HG03442 (cell line): ENCODE results near the gene MSL3.
A peak's percentile ranks its signal among the peaks of the same experiment; 100 is the strongest.

Source experiments
- ATAC-seq: cut with Tn5 transposase; IDR thresholded peaks from one replicate; pipeline ENCODE4 v1.9.1; 2021; ENCODE audit warnings: mild to moderate bottlenecking, moderate library complexity; ENCODE audit not compliant: unreplicated experiment

MSL3 gene

GRCh38 chrX:11758400-11759171 is 549 bp downstream of the MSL3 start:
- peak; percentile 45 for ATAC-seq

- ATAC-seq = no peak
Measured at GRCh38 chrX:11759172-11759460, 1.1 kb downstream of the MSL3 start.

GRCh38 chrX:11759461-11760311 is 1.6 kb downstream of the MSL3 start:
- peak; percentile 68 for ATAC-seq

DNA sequence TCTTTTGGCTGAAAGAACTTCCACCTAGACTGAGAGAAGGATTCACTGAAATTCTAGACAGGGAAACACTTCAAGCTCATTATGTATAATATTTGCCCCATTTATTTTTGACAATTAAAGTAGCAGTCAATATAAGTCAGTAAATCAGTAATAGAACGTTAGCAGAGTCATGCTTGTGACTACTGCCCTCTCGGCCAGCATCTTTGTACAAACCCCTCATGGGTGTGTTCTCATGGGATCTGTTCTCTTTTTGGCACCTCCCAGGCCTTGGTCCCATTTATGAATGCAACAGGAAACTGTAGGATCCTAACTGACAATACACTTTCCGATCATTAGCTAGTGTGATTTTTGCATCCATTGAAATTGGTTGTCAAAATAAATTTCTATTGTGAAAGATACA is 2.9 kb downstream of the MSL3 start:
- no peak for ATAC-seq

DNA sequence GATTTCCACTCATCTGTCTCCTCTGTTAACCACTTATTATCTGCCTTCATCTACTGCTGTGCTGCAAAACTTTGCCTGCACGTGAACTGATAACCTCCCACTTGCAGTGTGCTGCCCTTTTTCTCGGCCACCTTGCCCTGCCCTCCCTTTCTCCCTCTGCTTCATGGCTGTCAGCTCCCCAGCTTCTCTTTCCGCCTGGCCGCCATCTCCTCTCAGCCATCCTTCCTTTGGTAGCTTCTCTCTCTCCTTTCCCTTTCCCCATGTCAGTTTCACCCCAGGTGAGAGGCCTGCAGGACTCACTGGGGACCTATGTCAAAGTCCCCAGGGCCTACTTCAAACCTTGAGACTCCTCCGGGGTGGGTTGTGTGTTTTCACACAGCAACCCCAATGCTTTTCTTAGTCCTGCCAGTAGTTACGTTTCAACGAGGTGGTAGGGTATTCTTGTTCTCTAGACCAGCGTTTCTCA is 6.6 kb downstream of the MSL3 start:
- ATAC-seq = no peak

- no peak for ATAC-seq
Measured at GRCh38 chrX:11765449-11765848, 7.4 kb downstream of the MSL3 start.

DNA sequence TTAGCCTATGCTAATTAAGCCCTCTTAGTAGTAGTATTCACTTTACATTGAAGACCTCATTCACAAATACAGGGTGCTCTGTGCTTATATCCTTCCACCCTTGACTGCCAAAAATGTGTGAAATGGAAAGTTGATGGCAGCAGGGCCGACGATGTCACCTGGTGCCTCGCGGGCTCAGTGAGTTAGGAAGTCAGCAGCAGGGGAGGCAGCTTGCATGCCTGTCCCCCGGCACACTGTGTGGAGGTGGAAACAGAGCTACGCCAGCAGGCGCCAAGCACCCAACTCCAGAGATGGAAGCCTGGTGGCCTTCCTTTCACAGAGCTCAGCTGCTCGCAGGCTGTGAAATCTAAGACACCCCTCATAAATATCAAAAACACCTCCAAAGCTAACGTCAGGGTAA is 8.4 kb downstream of the MSL3 start:
- ATAC-seq = no peak

- peak; percentile 77 for ATAC-seq
Measured at GRCh38 chrX:11768039-11768438, 10.0 kb downstream of the MSL3 start.

DNA sequence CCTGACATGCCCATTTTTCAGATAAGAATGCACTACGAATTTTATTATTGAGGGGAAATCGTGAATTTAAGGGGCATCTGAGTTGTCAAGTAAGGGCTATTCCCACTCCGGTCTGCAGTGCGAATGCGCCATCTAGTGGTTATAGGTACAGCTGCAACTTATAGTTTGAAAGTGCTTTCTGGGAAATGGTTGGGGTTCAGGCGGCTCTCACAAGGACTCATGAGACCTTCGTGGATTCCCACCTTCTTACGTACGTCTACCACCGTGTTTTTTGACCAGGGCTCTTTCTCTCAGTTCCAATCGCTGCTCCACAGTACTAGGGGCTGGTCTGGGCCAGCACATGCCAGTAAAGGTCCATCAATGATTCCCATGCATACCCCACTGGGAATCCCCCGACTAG is 12.3 kb downstream of the MSL3 start:
- ATAC-seq = peak; percentile 62

DNA sequence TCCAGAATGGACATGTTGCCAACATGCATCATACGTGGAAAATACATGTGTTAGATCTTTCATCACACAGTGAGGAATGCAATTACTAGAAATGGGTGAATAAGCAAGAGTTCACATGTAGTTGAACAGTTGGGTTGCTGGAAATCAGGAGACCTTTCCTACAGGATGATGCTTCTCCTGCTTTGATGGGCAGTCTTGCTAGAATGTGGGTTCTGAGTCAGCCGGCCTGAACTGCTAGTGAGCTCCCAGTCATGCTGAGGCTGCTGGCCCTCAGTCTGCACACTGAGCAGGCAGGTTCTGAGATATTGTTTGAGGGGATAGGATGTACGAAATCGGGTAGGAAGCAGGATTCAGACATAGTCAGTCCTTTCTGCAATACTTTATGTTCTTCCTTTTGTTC is 20.2 kb downstream of the MSL3 start:
- no peak for ATAC-seq

DNA sequence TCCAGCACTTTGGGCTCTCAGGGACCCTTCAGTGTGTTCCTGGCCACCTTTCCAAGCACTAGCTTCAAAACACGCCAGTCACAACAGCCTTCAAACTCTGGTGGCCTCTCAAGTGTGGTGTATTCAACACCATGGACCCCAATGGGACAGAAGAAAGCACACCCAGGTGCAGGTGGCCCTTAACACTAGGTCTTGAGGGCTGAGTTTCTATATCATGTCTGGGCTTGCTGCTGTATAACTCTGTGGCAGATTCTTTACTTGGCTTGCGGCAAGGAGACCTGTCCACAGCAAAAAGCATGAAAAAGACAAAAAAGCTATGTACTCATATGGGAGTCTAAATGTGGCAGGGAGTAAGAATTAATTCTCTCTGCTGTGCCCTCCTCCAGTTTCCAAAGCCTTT is 23.1 kb downstream of the MSL3 start:
- no peak for ATAC-seq

DNA sequence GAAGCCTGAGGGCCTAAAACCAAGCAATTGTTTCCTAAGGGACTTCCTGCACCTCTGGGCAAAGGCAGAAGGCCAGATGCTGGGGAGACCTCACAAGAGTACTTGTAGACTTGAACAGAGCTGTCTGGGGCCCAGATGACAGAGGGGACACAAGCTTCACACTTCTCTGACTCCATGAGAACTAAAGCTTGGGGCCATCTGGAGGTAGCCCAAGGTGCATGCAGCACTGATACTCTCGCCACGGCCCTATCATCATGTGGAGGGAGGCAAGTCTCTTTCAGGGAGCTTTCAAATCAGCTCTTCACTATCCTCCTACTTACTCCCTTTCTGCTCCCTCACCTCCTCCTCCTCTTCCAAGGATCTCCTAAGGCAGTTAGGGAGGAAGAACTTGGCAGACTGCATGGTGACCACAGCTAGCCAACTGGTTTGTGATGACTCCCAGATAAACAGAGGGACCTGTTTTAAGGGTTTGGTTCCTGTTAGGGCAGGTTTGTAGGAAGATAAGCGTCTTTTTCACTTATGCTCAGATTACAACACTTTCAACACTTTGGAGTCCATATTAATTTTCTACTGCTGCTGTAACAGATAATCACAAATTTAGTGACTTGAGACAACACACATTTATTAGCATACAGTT is 23.8 kb downstream of the MSL3 start:
- ATAC-seq = no peak

DNA sequence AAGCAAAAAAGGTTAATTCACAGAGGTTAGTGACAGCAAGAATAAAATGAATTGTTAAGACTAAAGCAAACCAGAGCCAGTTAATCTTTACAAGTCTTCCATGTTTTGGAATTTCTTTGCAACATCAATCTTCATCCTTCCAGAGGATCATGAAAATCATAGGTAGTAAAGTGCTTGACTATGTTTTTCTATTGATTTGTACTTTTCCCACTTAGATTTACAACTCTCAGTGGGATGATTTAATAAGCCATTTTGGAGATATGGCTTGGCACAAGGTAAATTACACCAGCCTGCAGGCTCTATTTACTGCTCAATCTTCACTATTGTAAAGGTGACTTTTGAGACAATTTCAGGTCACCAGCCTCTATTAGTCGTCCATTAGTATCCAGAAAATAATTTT is 26.5 kb downstream of the MSL3 start:
- ATAC-seq = no peak

DNA sequence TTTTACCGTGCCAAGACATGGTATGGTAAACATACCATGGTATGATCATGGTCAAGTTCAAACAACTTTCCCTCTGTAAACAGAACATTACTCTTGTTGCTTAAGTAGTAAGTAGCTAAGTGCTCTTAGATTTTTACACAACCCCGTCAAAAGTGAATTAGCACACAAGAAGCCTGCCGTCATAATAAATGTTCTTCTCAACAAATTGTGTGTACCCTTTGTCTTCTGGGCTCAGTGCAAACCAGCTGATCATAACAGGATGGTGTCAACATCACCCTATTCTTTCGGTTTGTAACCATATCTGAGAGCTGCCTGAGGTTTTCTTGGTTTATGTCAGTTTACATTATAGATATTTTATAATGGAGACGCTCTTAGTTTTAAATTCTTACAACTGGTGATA is 28.8 kb downstream of the MSL3 start:
- no peak for ATAC-seq

GRCh38 chrX:11787564-11787963 is 29.5 kb downstream of the MSL3 start:
- ATAC-seq = no peak

DNA sequence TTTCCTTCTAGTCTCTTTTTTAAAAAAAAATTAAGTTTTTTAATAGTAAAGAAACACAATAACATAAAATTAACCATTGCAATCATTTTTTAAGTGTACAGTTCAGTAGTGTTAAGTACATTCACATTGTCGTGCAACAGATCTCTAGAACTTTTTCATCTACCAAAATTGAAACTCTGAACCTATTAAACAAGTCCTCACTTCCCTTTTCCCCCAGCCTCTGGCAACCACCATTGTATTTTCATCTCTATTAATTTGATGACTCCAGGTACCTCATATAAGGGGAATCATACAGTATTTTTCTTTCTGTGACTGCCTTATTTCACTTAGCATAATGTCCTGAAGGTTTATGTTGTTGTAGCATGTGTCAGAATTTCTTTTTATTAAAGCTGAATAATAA is 31.8 kb downstream of the MSL3 start:
- ATAC-seq = peak; percentile 29

DNA sequence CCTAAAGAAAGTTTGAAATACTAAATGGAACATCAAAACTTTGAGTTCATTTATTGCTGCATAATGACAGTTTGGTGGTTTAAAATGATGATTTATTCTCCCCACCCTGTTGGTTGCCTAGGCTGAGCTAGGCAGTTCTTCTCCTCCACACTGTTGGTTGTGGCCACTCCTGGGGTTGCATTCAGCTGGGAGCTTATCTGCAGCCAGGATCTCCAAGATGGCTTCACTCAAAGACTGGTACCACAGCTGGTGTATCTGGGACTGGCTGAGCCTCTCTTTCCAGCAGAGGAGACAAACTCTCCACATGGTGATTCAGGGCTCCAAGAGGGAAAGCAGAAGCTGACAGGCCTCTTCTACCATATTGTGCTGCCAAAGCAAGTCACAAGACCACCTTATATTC is 33.1 kb downstream of the MSL3 start:
- ATAC-seq = no peak

GRCh38 chrX:11791537-11791936 is 33.5 kb downstream of the MSL3 start:
- ATAC-seq = no peak

DNA sequence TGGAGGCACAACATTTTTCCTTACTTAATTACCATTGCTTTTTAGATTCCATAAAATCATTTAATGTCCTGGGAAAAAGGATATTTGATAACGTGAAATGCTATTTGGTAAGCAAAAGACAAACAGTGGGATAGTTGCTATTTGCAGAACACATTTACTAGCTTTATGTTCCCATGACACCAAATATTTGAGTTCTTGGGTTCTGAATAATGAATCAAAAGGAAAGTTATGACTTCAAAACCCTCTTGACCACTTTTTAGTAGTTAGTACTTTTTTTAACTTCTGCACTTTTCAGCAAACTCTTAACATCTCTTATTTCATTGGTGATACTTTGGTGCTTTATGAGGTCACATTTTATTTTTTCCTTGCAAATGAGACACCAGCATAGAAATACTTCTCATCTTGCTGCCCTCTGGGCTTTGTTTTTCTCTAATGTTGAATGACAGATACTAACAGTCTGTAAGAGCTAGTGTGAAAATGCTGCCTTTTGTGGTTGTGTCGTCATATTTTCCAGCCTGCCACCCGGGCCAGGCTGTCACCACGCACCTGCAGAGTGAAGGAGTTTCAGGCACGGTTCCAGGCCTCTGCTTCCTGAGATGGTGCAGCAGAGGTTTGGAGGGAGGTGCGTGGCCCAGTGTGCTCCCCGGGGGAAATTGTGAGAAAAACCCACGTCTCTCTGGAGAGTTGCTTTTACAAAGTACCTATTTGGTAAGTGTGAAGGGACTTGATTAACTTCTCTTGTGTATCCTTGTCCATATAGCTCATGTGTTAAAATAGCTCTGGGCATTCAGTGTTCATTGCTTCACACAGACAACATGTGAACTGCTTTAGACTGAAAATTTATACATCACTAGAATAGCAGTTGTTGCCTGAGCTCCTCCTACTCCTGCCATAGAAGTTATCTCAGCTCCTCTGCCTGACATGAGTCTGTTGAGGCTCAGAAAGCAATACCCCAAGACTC is 34.7 kb downstream of the MSL3 start:
- ATAC-seq = peak; percentile 79

DNA sequence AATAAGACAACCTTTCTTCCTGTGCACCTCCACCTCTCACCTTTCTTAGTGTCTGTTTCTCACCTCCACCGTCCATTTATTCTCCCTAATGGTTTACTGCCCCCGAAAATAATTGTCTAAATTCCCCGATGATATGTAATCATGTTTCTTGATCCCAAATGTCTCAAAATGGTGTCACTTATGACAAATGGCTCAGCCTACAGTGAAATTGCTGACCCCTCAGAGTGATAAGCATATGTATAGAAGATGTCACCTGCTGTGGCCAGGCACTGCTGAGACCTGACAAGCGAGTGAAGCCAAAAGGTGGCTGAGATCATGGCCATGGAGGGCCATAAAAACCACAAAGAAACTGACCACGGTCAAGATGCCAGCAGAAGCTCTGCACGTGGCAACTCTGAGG is 35.7 kb downstream of the MSL3 start:
- no peak for ATAC-seq

- ATAC-seq = no peak
Measured at GRCh38 chrX:11813341-11813740, 55.3 kb downstream of the MSL3 start.
